GM18511 (cell line): ENCODE results near the gene SNORC.

Source experiments
- ATAC-seq: cut with Tn5 transposase; IDR thresholded peaks from one replicate; pipeline ENCODE4 v1.9.1; 2021; ENCODE audit warnings: mild to moderate bottlenecking, moderate library complexity; ENCODE audit not compliant: unreplicated experiment

The SNORC gene

GRCh38 chr2:232882505-232883115 is 12.5 kb downstream of the SNORC start:
- ATAC-seq, result no peak

GRCh38 chr2:232883116-232883721 is 13.2 kb downstream of the SNORC start:
- ATAC-seq, result no peak

- ATAC-seq, result no peak
These were observed 13.9 kb downstream of the SNORC start for GRCh38 chr2:232884001-232884421.

- no peak for ATAC-seq
These were observed 14.6 kb downstream of the SNORC start for GRCh38 chr2:232884549-232885263.

GRCh38 chr2:232885264-232885961 is 15.3 kb downstream of the SNORC start:
- ATAC-seq, result no peak

- ATAC-seq, result no peak
These were observed 16.1 kb downstream of the SNORC start for GRCh38 chr2:232886176-232886575.

- no peak for ATAC-seq
These were observed 16.6 kb downstream of the SNORC start for GRCh38 chr2:232886632-232887031.

GRCh38 chr2:232887171-232887850 is 17.2 kb downstream of the SNORC start:
- ATAC-seq, result no peak

- no peak for ATAC-seq
These were observed 18.2 kb downstream of the SNORC start for GRCh38 chr2:232888099-232888836.

- ATAC-seq, result no peak
These were observed 18.9 kb downstream of the SNORC start for GRCh38 chr2:232888839-232889529.

GRCh38 chr2:232889876-232890401 is 19.9 kb downstream of the SNORC start:
- ATAC-seq, result no peak

- ATAC-seq, result no peak
These were observed 20.5 kb downstream of the SNORC start for GRCh38 chr2:232890536-232890895.

- ATAC-seq, result no peak
These were observed 21.0 kb downstream of the SNORC start for GRCh38 chr2:232890896-232891601.

- ATAC-seq, result no peak
These were observed 21.6 kb downstream of the SNORC start for GRCh38 chr2:232891621-232892071.

- no peak for ATAC-seq
These were observed 22.2 kb downstream of the SNORC start for GRCh38 chr2:232892221-232892620.

- ATAC-seq, result no peak
These were observed 22.8 kb downstream of the SNORC start for GRCh38 chr2:232892843-232893242.

- ATAC-seq, result no peak
These were observed 23.8 kb downstream of the SNORC start for GRCh38 chr2:232893834-232894233.

GRCh38 chr2:232894251-232894650 is 24.2 kb downstream of the SNORC start:
- no peak for ATAC-seq

GRCh38 chr2:232894746-232895145 is 24.7 kb downstream of the SNORC start:
- no peak for ATAC-seq
